Measurements from ENCODE around the gene TOR4A.

The TOR4A gene

DNA sequence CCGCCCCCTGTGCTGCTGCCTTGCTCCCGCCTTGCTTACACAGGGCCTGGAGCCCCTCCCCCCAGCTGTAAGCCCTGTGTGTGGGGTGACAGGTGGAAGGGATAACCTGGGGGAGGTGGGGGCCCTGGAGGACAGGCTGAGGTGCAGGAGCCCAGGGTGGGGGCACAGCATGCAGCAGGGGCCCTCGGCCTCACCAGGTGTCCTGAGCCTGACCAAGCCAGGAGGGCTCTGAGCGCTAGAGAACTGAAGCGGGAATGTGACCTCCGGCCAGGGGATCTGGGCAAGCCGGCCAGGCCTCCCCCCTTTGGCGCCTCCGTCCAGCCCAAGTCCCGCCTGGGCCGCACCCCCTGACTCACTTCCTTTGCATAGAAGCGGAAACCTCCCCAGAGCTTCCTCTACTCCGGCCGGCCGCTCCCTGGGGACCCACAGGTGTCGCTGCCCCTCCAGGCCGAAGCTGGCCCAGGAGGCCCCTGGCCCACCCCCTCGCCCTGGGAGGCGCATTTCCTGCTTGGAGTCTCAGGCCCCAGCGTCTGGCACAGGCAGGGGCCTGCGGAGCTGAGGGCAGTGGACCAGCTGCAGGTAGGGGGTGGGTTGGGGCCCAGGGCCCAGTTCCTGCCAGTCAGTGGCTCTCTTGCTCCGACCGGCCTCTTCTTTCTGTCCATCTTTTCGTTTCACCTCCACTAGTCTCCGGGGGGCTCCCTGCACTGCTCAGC lies at the start of gene TOR4A:
Gene TOR4A (plus strand): TSS at position 398 of the 713 bp plus-strand sequence. CDS start 964 bp downstream, outside the sequence.
- peak; percentile 15 for DNase-seq

DNA sequence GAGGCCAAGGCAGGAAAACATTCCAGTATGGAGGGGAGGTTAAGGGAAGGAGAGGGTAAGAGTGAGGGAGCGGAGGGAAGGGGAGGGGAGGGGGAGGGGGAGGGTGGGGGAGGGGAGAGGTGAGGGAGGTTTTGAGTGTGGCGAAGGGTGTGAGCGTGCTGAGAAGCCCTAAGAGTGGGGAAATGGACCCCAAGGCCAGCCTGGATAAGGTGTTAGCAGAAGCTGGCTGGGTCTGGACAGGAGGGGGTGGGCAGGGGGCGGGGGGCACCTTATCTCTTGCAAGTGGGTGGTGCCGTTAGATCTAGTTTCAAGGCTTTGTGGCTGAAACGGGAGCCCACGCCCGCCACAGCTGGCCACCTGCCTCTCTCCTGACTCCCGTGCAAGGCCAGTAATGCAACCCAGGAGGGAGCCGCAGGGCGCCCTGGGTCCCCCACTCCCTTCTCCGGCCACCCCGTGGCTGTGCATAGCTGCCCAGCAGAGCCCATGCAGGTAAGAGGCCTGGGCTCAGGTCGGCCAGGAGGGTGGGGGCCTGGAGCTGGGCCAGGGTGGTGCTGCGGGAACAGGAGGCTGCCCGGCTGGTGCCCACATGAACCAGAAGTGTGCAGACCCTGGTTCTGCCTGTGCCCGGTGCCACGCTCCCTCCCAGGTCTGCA lies 49.5 kb upstream of the TOR4A start:
- DNase-seq, result no peak

DNA sequence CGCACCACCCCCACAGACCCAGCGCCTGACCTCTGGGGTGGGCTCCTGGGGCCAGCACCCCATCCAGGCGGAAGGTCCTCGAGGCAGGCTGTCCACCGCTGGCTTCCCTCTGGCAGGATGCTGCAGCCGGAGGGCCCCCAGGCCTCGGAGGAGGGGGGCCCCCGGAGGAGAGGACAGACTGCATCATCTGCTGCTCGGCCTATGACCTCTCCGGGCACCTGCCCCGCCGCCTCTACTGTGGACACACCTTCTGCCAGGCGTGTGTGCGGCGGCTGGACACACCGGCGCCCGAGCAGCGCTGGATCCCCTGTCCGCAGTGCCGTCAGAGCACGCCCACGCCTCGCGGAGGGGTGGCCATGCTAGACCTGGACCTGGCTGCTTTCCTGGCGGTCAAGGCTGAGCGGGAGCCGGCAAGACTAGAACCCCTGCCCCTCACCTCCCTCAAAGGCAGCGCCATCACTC lies 49.0 kb upstream of the TOR4A start:
- DNase-seq, result no peak

DNA sequence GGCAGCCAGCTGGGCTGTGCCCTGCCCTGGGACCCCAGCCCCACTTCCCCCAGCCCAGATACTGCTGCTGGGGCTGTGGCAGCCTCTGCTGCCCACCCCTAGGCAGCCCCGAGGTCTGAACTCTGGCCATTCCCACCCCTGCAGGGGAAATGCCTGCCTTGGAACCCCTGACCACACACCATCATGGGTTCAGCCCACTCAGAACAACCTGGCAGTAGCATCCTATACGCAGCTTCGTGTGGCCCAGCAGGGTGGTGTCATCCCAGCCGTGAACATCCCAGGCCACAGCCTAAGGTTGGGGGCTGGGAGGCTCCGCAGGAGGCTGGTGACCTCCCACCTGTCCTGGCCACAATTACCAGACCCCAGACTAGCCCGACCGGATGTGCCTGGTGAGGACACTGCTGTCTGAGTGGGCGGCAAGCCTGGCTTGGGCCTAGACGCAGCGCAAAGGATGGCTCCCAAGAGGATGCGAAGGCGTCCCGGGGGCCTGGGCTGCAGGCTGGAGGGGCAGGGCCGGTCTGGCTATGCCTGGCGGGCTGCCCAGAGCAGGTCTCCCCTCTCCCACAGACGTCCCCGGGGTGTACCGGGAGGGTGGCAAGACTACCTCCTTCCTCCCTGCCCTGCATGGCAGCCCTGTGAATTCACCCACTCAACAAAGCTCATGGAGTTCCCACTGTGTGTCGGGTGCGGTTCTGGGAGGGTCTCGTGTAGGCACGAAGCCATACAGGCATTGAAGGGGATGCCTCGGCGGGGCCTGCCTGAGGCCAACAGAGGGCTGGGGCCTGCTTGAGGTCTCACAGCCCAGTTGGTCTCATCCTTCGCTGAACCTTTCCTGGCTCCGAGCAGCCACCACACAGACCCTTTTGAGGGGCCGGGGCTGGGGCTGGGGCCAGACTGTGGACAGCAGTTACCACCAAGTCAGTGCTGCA lies 48.3 kb upstream of the TOR4A start:
- no peak for DNase-seq

DNA sequence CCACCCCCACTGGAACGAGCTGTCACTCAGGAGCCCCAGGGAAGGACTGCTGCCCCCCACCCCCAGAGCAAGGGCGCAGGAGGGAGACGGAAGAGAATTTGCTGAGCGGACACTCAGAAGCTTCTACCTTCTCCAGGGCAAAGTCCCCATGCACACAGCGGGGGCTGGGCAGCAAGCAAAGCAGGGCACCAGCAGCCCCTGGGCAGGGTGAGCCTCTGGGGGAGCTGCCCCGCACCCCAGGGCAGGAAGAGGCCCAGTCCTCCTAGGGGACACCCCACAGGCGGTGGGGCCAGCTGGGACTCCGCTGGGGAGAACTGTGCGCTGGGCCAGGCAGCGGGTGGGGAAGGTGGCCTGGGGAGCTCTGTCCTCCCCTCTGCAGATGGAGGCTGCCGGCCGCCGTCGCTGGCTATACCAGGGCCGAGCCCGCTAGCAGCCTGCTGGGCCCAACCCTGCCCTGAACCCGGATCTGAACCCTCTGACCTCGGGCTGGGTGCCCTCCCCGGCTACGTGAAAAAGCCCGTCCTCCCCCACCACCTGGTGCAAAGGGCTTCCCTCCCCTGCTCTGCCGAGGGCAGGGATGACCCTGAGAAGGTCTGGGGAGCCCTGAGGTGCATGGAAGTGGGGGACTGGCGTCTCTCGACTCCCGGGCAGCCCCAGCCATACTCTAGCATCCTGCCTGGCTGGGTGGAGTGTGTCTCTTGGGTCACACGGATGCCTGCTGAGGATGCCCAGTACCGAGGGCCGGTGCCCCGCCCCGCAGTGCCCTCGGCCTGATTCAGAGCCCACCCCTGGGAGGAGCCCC lies 47.4 kb upstream of the TOR4A start:
- no peak for DNase-seq

DNA sequence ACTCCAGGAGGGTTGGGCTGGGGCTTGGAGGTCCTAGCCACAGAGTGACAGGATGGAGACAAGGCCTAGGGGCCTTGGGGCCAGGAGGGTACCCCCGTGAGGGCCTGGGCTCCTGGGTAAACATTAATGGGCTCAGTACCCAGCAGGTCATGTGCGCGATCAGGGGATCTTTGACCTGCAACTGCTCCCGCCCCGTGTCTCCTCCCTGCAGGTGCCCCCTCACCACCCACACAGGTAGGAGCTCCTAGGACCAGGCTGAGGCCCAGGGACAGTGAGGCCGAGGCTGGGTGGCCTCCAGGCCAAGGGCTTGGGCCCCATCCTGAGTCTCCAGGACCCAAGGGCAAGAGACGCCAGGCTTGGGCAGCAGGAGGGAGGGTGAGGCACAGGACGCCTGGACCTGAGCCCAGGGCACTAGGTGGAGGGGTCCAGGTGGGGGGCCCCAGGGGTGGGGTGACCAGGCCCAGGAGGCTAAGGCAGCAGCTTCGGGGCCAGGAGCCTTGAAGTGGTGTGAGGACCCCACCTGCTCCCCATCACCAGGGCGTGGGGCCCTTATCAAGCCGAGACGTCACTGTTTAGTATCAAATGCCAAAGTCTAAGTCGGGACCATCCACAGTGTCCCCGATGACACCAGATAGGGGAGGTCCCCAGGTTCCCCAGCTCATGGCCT lies 46.7 kb upstream of the TOR4A start, which contains the start of gene SLC34A3:
Gene SLC34A3 (plus strand): TSS at position 197 of the 667 bp plus-strand sequence. CDS start 802 bp downstream, outside the sequence.
- no peak for DNase-seq

DNA sequence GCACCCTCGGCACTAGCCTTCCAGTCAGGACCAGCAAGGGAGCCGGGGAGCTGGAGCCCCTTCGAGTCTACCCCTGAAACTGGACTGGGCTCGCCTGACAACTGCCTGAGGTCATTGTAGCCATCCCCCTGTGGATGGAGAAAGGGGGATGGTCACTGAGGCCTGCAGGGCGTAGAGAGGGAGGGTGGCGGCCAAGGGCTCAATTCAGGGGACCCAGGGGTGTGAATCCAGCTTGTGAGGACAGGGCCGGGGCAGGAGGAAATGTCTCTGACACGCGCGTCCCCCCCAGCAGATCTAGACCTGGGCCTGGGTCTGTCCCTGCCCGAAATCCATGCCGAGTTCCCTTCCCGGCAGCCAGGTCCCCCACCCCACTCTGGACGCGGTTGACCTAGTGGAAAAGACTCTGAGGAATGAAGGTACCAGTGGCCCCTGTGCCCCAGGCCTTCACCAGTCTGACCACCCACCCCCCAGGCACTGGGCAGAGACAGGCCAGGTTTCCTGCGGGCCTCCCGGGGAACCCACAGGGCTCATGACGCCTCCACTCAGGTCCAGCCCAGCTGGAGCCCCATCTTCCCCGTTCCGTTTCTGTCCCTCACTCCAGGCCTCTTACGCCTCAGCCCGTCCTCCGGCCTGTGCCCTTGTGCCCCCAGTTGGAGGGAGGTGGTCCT lies 46.0 kb upstream of the TOR4A start:
- no peak for DNase-seq

DNA sequence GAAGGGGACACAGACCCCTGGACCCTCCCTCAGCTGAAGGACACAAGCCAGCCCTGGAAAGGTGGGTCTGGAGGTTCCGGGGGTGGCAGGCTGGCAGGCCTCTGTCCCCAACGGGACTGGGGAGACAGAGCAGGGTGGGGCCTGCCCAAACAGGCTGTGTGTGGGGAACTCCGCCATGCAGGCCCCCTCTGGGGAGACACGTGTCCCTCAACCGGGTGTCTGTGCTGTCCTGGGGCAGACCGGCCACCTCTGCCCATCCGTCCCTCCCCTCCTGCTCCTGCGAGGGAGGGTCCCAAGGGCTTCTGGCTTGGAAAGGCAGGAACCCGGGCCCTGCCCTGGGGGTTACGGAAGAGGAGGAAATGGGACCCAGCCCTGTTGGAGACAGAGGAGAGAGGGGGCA lies 45.4 kb upstream of the TOR4A start:
- no peak for DNase-seq

DNA sequence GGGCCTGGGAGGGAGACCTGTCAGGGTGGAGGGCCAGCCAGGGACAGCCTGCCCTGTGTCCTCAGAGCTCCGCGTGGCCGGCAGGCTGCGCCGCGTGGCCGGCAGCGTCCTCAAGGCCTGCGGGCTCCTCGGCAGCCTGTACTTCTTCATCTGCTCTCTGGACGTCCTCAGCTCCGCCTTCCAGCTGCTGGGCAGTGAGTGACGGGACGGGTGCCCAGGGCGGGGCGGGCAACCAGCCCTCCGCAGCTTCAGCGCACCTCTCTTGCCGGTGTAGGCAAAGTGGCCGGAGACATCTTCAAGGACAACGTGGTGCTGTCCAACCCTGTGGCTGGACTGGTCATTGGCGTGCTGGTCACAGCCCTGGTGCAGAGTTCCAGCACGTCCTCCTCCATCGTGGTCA lies 45.0 kb upstream of the TOR4A start:
- no peak for DNase-seq

DNA sequence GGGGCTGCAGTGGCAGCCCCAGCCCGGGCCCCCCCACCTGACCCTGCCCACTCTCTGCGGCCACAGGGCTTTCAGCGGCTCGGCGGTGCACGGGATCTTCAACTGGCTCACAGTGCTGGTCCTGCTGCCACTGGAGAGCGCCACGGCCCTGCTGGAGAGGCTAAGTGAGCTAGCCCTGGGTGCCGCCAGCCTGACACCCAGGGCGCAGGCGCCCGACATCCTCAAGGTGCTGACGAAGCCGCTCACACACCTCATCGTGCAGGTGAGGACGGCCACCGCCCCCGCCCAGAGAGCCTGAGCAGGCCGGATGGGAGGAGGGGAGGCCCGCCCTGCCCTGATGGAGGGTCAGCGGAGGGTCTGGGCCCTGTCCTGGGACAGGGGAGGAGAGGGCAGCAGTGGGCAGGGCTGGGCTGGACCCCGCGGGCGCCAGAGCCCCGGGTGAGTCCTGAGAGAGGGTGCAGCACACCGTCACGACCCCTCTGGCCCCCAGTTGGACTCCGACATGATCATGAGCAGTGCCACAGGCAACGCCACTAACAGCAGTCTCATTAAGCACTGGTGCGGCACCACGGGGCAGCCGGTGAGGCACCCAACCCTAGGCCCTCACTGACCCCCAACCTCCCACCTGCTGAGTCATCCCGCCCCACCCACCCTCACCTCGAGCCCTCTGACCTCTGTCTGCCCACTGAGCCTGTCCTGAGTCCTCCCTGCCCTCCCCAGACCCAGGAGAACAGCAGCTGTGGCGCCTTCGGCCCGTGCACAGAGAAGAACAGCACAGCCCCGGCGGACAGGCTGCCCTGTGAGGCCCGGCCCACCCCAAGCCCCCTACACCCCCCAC lies 44.2 kb upstream of the TOR4A start:
- no peak for DNase-seq

DNA sequence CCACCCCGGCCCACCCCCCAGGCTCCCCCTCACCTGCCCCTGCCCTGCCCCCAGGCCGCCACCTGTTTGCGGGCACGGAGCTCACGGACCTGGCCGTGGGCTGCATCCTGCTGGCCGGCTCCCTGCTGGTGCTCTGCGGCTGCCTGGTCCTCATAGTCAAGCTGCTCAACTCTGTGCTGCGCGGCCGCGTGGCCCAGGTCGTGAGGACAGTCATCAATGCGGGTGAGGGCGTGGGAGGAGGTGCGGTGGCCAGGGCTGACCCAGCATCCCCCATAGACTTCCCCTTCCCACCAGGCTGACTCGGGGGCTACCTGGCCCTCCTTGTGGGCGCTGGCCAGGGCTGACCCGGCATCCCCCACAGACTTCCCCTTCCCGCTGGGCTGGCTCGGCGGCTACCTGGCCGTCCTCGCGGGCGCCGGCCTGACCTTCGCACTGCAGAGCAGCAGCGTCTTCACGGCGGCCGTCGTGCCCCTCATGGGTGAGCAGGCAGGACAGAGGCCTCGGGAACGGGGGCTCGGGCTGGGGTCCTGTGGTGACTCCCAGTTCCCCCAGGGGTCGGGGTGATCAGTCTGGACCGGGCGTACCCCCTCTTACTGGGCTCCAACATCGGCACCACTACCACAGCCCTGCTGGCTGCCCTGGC lies 43.4 kb upstream of the TOR4A start:
- DNase-seq, result no peak

DNA sequence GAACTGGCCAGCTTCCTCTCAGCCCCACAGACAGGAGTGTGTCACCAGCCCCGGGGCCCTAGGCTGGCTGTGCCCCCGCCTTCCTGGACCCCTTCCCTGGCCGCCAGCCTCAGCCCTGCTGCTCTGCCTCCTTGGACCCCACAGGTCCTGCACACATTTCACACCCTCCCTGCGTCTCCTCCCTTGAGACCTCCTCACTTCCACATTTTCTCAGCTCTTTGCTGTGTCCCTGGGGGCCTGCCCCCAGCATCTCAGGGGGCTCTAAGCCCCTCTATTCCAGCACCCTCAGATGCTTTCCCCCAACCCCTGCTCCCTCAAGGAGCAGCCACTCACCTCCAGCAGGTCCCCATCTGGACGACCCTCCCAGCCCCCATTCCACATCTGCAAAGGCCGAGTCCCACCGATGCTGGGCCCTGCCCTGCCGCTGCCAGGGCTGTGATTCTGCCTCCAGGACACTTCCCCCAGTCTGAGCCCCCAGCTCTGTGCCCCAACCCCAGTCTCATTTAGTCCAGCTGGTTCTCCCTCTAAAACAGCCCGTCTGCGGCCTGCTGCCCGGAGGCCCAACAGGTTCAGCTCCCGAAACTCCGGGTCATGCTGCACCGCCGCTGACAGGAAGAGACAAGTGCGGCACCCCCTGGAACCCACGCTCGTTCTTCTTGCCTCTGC lies 42.6 kb upstream of the TOR4A start:
- no peak for DNase-seq

DNA sequence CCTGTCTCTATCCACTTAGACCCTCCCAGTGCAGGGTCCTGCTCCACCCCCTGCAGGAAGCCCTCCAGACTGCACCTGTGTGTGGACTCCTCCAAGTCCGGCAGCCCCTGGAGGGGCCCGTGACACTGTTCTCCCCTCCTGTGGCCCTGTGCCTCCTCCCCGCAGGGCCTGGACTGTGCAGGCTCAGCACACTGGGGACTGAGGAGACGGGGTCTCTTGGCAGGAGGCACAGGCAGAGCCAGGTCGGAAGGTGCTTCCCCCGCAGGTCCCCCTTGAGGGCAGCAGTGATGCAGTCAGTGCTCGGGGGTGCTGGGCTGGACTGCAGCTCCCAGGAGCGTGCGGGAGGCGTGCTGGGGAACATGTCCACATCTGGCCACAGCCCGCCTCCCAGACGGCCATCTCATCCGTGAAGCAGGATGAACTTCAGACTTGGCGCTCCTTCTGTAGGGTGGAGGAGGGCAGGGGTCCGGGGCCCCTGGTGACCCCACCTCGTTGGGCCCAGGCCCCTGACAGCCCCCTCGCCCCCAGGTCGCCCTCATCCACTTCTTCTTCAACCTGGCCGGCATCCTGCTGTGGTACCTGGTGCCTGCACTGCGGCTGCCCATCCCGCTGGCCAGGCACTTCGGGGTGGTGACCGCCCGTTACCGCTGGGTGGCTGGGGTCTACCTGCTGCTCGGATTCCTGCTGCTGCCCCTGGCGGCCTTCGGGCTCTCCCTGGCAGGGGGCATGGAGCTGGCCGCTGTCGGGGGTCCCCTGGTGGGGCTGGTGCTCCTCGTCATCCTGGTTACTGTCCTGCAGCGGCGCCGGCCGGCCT lies 41.9 kb upstream of the TOR4A start:
- DNase-seq, result no peak

DNA sequence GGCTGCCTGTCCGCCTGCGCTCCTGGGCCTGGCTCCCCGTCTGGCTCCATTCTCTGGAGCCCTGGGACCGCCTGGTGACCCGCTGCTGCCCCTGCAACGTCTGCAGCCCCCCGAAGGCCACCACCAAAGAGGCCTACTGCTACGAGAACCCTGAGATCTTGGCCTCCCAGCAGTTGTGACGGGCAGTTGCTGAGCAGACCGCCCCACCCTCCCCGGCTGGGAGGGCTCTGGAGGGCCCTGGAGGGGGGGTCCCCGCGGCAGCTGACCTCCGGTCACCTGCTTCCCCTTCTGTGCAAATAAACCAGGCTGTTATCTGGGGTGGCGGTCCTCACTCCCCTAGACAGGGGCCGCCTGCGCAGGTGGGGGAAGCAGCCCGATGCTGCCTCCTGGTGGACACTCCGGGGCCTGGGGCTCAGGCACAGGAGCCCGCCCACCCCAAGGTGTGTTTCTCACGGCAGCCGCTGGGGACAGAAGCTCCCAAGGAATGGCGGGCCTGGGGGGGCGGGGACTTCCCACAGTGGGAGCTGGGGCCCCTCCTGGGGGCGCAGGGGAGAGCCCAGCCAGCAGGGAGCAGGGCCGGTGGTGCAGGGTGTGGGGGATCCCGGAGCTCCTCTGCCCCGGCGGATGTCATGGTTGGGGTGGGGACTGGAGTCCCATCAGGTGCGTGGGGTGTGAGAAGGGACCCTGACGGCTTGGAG lies 41.1 kb upstream of the TOR4A start:
- DNase-seq, result peak; percentile 89

DNA sequence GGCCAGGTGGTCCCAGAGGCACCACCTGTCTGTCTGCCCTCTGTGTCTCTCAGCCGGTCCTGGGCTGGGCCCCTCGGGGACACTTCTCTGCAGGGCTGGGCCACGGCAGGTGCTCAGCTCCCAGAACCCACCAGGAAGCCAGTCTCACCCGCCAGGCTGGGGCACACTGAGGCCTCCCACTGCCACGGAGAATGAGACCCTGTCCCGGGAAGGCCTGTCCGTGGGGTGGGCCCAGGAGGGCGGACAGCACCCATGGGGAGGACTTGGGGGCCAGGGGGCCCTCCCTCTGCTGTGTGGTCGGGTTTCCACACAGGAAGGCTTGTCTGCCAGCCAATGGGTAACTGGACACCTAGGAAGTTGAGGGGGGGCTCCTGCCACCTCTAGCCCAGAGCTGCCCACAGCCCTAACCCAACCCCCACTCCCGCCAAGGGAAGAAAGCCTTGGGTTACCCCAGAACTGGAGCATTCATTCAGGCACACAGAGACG lies 40.5 kb upstream of the TOR4A start:
- no peak for DNase-seq

DNA sequence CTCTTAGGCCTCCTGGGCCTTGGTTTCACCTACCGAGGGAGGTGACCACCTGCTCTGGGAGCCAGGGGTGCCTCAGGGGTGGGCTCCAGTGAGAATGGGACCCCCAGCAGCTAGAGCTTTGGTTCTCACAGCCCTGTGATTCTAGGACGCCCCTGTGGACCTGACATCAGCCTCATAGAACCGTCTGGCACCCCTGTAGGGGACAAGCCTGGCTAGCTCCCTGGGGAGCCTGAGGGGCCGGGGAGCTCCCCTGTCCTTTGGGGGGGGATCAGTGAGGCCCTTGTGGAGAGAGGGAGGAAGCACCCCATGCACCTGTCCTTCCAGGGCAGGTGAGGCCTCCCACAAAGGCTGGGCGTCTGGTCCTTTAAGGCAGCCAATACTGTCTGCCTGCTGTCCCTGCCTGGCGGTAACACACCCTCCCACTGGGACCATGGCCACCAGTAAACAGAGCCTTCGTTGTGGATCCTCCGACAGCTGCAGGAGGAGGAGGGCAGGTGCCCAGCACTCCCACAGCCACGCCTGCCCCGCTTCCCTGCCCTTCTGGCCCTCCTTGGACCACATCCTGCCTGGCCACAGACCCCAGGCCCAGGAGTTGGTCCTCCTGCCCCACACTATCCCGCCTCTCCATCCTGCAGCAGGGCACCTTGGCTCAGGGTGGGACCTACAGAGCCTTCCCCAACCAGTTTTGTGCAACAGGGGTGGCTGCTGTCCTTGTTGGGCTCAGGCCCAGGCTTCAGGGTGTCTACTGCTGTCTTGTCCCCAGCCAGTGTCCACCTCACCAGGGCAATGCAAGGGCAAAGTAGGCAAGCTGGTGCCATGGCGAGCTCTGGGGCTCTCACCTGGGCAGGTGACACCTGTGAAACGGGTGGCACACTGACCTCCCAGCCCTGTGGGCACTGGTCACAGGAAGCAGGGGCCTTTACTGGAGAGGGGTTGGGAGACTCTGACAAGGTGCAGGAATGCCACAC lies 39.5 kb upstream of the TOR4A start:
- DNase-seq, result no peak

All from stimulated activated naive CD4-positive, alpha-beta T cell treated with Interleukin-2 at 50 U/mL for 16 hours (primary cell).